ENCODE data around the gene SLC33A1.

SLC33A1 gene

DNA sequence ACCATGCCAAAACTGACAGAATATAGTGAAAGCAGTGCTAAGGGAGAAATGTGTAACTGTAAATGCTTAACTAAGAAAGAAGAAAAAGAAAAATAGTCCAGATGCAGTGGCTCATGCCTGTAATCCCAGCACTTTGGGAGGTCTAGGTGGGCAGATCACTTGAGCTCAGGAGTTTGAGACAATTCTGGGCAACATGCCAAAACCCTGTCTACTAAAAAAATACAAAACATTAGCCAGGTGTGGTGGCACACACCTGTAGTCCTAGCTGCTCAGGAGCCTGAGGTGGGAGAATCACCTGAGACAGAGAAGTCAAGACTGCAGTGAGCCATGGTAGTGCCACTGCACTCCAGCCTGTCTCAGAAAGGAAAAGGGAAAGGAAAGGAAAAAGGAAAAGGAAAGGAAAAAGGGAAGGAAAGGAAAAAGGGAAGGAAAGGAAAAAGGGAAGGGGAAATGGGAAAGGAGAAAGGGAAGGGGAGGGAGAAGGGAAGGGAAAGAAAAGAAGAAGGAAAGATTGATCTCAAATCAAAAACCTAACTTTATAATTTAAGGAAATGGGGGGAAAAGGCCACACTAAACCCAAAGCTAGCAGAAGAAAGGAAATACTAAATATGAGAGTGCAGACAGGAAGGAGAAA lies 68.4 kb downstream of the SLC33A1 start:
- no peak for DNase-seq

DNA sequence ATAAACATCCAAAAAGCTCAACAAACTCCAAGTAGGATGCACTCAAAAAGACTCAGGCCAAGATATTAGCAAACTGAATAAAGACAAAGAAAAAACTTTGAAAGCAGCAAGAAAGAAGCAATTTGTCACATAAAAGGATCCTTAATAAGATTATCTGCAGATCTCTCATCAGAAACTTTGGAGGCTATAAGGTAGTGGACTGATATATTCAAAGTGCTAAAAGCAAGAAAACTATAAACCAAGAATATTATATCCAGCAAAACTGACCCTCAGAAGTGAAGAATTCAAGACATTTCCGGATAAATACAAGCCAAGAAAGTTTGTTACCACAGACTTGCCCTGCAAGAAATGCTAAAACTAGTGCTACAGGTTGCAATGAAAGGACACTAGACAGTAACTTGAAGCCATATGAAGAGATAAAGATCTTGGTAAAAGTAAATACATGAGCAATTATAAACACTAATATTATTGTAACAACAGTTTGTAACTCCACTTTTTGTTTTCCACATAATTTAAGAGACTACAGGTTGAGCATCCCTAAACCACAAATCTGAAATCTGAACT lies 71.8 kb downstream of the SLC33A1 start:
- DNase-seq, result no peak

DNA sequence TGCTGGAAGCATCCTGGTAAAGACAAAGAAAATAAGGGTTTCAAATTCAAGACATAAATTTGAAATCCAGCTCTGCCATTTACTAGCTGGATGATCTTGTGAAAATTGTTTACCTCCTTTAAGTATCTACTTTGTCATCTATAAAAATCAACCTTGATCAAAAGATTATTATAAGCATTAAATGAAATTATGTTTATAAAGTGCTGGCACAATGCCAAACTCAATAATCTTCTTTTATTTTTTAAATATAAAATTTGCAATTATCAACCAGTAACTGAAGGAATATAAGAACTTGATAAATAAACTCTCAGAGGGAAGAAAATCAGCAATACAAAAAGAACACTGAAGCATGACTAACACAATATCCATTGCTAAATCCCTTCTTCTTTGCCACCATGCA lies 73.9 kb downstream of the SLC33A1 start:
- no peak for DNase-seq

DNA sequence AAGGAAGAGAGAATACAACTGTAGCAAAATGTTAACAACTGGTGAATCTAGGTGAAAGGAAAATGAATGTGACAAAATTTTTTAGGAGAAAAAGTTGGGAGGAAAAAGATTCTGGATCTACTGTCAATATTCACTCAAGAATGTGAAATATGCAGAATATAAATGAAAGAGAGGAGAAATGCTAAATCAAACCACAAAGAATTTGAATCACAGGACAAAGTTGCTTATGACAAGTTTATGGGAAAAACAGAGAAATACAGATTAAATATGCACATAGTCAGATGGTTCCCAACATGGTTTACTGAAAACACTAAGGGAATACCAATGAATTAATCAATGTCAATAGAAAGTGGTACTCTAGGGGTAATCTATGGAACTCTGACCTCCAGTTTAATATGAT lies 75.8 kb downstream of the SLC33A1 start:
- DNase-seq, result no peak

DNA sequence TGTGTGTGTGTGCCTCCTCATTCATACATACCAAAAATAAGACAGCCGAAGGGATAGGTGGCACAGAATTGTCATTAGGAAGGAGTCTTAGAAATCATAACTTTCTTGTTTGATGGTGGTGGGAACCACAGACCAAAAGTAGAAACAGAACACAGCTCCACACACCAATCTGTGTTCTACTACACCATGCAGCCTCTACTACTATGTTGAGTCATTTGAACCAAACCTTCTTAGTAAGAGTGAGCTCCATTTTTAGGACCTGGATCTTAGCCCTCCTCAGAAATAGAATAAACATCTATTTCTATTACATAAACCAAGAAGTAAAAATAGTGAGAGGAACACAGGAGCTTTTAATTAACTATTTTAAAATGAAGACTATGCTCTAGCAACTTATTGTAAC lies 81.4 kb downstream of the SLC33A1 start:
- DNase-seq, result no peak

DNA sequence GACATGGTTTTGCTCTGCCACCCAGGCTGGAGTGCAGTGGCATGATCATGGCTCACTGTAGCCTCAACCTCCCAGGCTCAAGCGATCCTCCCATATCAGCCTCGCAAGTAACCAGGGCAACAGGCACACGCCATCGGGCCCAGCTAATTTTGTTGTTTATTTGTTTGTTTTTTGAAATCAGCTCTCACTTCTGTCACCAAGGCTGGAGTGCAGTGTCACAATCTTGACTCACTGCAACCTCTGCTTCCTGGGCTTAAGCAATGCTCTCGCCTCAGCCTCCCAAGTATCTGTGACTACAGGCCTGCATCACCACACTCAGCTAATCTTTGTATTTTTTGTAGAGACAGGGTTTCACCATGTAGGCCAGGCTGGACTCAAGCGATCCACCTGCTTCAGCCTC lies 83.1 kb downstream of the SLC33A1 start:
- DNase-seq, result no peak
